NCI-H82 treated with DMSO at 0.1 percent for 48 hours (cell line): ENCODE data around the gene CLEC16A.
"Not testable (repeated sequence)": the region's sequence is repeated elsewhere in the genome, so short reads cannot be mapped to it uniquely, and the experiment has no call there.

Source experiments
- DNase-seq: peaks from one replicate; lab custom pipeline; 2025; ENCODE audit not compliant: unreplicated experiment; lab: John Stamatoyannopoulos, UW

The CLEC16A gene

GRCh38 chr16:10938796-10939648, 5.3 kb upstream of the CLEC16A start:
- DNase-seq: no peak

DNA sequence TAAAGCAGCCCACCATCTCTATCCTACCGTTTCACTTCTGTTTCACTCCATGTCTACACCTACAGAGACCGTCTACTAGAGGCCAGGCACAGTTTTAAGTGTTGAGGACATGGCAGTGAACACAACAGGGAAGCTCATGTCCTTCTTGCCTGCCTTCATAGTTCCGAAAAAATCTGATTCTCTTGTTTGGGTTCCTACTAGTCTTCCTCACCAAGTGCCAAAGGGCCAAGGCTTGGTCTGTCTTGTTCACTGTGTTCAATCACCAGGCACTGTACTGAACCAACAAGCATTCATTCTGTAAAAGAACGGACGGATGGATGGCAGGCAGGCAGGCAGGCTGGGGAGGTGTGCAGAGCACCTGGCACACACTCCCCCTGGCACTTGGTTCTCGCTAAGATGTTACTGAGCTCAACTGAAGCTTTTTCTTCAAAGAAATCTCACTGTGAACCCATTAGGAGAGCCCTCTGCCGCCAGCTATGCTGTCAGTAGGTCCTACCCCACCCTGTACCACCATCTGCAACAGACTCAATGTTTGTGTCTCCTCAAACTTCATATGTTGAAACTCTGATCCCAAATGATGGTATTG, 4.6 kb upstream of the CLEC16A start:
- no peak for DNase-seq

DNA sequence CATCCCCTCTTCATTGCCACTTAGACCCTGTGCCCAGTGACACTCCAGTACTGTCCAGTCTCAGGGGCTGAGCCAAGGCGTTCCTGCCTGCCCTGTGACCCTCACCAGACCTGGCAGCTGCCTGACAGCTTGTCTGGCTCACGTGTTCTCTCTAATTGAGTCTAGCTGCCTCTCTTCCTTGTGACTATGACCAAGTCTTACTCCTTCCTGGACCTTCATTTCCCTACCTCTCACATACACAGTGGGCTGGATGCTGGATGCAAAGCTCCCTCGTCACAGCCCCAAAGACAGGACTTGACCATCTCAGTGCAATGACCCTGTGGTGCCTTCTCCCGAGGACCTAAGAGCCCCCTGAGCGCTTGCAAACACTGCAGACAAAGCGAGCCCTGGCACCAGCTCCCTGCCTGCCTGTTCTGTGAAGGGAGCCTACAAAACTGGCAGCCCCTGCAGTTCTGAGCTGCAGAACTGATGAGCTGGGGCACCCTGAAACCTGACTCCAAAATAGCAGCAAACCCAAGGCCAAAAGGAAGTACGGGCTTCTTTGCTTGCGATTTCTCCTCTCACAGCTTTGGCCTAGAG, 3.8 kb upstream of the CLEC16A start:
- DNase-seq: no peak

GRCh38 chr16:10941127-10941933, 3.0 kb upstream of the CLEC16A start:
- no peak for DNase-seq

DNA sequence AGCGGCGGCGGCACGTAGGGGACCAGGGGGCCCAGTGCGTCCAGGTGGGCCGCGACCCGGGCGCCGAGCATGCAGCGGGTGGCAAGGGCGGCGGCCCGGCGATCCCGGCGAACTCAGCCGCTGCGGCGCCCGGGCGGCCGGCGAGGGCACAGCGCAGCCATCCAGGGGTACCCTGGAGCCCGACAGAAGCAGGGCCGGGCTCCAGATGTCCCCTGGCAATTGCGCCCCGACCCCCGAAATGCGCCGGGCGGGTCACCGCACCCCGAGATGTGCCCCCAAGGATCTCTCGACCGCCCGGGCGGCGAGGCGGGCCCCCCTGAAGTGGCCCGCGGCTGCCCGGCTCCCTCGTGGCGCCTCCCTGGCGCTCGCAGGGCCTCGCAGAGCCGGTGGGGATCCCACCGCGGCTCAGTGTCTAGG, 2.4 kb upstream of the CLEC16A start:
- not testable (repeated sequence) for DNase-seq

GRCh38 chr16:10942352-10943063, 1.9 kb upstream of the CLEC16A start, which contains the start of gene DEXI:
Gene DEXI, minus strand, starts transcription at chr16:10942468. Its CDS starts 463 bp downstream, at chr16:10942005.
- peak; percentile 77 for DNase-seq

GRCh38 chr16:10943064-10943353, 1.4 kb upstream of the CLEC16A start:
- DNase-seq: no peak

DNA sequence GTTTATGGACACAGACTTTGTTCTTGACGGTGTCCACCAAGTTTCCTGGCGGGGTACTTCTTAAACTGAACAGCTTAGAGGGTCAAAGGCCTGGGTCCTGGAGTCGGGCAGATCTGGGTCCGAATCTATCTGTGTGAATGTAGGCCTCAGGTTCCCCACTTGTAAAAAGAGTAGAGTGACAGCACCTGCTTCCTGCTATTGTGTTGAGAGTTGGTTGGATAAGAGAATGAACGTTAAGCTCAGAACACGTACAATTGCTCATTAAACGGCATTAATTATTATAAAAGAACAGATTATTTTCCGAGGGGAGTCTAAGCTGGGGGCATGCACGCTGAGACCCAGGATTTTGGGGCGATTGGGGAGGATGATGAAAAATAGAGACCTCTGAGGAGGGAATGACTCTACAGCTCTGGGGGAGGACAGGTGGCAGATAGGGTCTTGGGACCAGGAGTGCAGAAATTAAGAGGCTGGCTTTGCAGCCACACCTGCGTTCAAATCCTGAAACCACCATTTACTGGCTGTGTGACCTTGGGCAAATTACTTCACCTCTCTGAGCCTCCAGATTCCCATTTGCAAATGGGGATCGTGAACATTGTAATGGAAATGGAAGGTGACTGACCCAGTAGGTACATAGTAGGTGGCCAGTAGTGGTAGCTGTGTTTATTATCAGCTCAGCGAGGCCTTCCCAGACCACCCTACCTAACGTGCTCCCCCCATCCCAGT, 862 bp downstream of the CLEC16A start:
- DNase-seq: no peak

- no peak for DNase-seq
Measured at GRCh38 chr16:10946308-10946707, 1.9 kb downstream of the CLEC16A start.

GRCh38 chr16:10947211-10947787, 2.9 kb downstream of the CLEC16A start:
- no peak for DNase-seq

GRCh38 chr16:10949424-10949970, 5.1 kb downstream of the CLEC16A start:
- DNase-seq: no peak

DNA sequence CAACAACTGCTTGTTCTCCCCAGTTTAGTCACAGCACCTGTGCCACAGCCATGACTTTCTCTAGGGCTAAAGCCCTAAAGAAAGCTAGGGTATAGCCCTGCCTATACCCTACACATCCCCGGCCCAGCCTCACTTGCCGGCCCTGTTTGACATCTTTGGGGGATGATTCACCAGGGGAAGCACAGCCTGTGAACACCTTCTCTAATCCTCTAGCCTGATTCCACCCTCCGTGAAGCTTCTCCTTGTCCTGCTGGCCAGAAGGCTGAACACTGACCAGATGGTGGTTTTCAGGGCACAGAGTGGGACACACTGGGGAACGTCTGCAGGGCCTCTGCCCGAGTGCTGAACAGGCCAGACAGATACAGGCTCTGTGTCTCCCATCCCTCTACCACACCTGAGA, 6.0 kb downstream of the CLEC16A start:
- no peak for DNase-seq

DNA sequence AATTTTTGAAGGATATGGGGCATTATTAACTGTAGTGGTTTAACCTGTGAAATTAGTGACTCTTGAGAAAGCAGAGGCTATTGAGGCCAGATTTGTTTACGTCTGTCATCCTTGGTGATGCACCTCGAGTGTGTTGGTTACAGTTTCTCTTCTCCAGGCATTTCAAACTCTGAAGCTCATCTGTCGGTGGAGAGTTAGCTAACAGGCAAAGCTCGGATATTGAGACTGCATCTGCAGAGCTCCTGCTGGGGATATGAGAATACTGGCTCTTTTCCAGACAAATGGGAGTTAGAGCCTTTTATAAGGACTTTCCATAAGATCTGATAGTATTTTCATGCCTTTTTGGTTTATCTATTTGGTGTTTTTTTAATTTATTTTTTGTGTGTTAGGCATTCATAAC, 6.7 kb downstream of the CLEC16A start:
- DNase-seq: no peak

DNA sequence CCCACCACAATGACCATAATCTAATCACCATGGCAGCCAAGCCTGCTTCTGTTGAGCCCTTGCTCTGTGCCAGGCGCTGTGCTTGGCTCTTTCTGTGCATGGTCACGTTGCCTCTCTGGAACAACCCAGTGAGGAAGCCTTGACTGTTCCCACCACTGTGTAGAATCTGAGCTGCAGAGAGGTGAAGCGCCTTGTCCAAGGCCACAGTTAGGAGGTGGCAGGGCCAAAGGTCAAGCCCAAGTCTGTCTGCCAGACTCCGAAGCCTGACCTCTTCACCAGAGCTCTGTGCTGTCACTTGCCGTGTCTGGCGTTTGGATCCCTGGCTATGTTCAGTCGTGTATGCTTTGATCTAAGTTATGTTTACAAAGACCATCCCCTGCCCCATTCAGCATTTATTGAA, 10.5 kb downstream of the CLEC16A start:
- DNase-seq: no peak

- DNase-seq: no peak
Measured at GRCh38 chr16:10957771-10958482, 13.6 kb downstream of the CLEC16A start.

GRCh38 chr16:10959161-10959560, 14.8 kb downstream of the CLEC16A start:
- no peak for DNase-seq

DNA sequence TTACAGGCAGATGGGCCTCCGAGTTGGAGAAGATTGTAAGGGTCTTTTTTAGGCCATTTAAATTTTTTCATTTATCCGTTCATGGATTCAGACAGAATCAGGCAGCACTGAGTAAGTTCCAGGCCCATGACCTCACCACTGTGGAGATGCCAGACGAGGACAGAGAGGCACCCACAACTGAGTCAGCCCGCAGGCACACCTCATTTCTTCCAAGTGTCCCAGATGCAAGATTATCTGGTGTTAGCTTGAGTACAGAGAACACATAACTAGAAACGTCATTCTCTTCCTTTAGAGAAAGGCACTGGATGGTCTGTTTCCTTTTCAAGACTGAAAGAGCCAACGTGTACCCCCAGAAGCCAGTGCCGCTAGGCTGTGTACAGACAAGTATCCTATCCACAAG, 16.9 kb downstream of the CLEC16A start:
- no peak for DNase-seq

DNA sequence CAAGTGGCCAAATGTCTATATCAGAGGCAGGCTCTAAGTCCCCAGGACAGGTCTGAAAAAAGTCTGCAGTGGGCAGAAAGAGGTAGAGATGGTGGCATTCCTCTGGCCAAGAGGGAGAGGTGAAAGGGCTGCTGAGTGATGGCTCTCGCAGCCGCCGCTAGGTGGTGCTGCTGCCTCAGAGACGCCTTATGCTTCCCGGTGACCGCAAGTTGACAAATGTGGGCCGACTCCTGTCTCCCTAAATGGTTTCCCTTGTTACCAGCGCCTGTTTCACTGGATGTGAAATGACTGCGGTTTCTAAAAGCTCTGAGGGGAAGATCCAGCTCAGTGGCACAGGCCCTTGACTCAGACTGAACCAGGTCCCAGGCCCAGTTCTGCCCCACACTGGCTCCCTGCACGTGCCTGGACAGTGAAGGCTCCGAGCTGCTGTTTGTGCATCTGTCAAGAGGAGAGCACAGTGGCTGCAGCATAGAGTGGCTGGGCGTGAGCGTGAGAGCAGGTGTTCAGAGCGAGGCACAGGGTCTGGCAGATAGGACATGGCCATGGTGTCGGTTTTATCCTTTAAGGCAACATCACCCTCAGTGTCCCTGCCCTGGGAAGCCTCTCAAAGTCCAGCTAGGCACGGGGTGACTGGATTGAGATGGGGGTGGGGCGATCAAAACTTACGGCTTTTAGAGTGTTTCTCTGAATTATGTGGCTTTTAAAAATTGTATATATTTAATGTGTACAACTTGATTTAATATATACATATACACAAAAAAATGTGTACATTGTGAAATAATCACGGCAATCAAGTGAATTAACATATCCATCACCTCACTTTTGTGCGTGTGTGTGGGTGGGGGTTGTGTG, 19.9 kb downstream of the CLEC16A start:
- DNase-seq: peak; percentile 16
